CD4-positive, alpha-beta T cell treated with Interleukin-4 for 4 hours (primary cell): Measurements from ENCODE around the gene CLINT1.
"Not testable (repeated sequence)": the region's sequence is repeated elsewhere in the genome, so short reads cannot be mapped to it uniquely, and the experiment has no call there.

Experiments
- DNase-seq: peaks from one replicate; pipeline ENCODE4 v3.0.0-alpha.2; 2020

The CLINT1 gene

GRCh38 chr5:157860898-157861890 lies 2.2 kb upstream of the CLINT1 start:
- no peak for DNase-seq

GRCh38 chr5:157859227-157859575 lies 256 bp upstream of the CLINT1 start:
- DNase-seq, result no peak

DNA sequence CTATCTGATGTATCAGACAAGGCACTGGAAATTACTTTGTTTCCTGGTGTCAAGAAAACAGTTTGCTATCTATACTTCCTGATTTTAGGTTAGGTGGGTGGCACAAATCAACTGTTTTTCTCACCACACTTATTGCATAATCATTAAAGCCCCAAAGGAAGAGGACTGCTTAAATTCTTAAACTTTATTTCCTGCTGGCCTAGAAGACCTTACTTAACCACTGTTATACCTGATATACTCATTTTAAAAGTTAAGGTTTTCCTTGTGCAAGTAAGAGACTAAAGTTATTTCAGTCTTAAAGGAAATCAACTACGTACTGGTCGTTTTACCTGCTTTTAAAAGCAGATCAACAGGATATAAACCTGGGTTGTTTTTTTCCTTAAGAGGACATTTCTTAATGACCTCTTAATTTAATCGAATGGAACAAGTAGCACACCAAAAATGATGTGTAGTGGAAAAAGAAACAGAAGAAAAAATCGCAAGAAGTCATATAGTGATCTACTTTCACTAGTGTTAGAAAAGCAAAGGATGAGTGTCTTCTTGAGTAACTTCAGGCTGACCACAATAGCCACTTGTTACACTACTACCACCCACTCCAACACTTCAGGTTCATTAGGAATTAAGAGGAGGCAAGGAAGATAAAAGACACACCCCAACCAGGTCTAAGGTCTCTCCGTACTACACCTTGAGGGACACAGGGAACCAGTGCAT lies 974 bp downstream of the CLINT1 start:
- peak; percentile 34 for DNase-seq

GRCh38 chr5:157855404-157855994 lies 3.4 kb downstream of the CLINT1 start:
- DNase-seq, result peak; percentile 18

DNA sequence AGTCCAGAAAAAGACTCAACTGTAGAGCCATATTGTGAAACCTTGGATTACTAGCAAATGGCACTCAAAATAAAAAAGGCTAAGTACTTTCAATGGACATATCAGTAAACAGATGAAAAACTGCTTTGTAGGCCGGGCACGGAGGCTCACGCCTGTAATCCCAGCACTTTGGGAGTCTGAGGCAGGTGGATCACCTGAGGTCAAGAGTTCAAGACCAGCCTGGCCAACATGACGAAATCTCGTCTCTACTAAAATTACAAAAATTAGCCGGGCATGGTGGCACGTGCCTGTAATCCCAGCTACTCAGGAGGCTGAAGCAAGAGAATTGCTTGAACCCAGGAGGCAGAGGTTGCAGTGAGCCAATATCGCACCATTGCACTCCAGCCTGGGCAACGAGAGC lies 5.6 kb downstream of the CLINT1 start:
- not testable (repeated sequence) for DNase-seq

- no peak for DNase-seq
Observed at GRCh38 chr5:157845914-157846598, 12.9 kb downstream of the CLINT1 start.

DNA sequence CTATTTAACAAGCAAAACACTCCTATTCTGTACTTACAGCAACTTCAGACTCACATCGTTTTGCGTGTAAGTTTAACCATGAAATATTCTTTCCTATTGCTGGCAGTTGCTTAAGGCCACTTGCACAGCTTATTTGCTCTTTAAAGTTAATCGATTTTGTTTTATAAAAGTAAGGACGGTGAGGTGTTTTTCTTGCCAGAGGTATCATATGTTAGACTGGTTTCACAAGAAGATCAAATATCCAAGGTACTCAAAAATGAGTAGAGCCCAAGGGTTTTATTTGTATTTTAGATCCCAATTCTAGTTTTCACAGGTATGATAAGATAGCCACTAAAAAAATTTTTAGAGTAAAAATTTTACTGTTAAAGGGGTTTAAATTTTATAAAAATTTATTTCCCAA lies 16.2 kb downstream of the CLINT1 start:
- no peak for DNase-seq

DNA sequence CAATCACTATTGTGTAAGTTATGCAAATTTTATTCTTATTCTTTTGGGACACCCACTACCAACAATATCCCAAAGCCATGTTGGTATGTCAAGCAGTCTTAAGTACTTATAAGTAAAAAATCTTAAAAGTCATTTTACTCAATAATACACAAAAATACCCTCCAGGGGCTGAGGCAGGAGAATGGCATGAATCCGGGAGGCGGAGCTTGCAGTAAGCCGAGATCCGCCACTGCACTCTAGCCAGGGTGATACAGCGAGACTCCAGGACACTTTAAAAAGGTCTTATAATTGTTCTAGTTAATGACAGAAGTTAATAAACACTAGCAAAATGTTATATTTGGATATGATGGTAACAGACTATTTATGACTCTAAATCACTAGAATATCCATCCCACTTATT lies 16.8 kb downstream of the CLINT1 start:
- no peak for DNase-seq

DNA sequence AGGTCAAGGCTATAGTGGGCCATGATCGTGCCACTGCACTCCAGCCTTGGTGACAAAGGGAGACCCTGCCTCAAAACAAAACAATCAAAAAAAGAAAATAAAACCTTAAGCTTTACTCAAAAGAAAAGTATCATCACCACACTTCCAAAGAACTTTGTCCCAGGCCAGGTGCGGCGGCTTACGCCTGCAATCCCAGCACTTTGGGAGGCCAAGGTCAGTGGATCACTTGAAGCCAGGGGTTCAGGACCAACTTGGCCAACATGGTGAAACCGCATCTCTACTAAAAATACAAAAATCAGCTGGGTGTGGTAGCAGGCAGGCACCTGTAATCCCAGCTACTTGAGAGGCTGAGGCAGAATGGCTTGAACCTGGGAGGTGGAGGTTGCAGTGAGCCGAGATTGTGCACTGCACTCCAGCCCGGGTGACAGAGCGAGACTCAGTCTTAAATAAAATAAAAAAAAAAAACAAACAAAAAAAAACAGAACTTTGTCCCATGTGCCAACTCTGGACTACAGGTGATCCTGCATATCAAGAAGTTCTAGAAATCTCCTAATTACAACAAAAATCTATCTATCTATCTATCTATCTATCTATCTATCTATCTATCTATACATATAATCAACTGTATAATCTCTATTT lies 19.7 kb downstream of the CLINT1 start:
- no peak for DNase-seq

DNA sequence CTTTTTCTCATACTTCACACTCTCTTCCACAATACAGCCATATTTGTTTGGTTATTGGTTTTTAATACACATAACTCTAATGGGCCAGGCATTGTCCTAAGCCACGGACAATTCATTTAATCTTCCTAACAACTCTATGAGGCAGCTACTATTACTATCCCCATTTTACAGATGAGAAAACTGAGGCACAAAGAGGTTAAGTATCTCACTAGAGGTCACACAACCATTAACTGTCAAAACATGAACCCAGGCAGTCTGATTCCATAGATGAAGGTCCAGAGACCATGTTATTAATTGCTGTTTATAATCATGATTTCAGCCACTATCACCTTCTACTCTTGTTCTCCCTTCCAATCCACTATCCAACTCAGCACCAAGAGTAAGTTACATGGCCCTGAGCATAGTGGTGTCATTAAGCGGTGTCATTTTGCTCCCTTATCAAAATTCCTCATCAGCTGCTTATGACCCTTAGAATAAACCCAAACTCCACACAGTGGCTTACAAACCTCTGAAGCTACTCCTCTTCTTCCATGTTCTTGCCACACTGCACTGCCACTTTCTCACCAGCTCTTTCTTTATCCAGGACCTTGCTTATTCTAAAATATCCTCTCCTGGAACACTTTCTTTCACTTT lies 22.7 kb downstream of the CLINT1 start:
- no peak for DNase-seq

- DNase-seq, result no peak
Observed at GRCh38 chr5:157835041-157835440, 23.9 kb downstream of the CLINT1 start.

DNA sequence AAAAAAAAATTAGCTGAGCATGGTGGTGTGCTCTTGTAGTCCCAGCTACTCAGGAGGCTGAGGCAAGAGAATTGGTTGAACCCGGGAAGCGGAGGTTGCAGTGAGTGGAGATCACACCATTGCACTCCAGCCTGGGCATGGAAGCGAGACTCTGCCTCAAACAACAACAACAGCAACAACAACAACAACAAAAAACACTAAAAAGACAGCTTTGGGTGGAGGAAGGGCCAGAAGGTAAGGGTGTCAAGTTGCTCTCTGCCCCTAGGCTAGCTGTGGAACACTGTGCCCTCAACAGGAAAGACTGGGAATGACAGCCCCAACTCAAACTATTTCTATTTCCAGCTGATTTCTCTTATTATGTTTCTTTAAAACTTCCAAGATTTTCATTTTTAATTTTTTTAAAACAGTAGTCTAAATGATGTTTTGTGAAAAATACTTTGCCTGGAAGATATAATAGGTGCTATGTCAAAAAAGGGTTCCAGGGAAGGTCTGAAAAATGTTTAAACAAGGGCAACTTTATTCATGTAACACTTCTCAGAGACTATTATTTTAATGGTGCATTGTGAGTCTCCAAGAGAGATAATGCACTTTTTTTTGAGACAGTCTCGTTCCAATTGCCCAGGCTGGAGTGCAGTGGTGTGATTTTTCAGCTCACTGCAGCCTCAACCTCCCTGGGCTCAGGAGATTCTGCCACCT lies 29.9 kb downstream of the CLINT1 start:
- no peak for DNase-seq

- no peak for DNase-seq
Observed at GRCh38 chr5:157828105-157828943, 30.6 kb downstream of the CLINT1 start.

DNA sequence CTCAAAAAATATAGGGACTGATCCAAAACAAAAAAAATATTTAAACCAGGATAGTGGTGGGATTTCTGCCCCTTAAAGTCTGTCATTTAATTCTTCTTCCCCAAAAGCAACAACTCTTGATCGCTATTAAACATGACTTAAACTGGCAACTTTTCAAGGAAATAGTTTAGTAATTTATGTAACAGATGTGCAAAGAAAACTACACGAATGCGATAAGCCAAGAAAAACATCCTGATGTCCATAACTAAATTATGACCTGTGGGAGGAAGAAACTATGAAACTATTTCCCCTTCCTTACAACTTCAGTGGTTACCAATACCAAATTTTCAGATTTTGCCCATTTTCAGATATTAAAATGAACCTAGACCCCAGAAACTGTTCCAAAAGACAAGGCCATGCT lies 31.5 kb downstream of the CLINT1 start:
- DNase-seq, result no peak

GRCh38 chr5:157823655-157824054 lies 35.3 kb downstream of the CLINT1 start:
- no peak for DNase-seq

DNA sequence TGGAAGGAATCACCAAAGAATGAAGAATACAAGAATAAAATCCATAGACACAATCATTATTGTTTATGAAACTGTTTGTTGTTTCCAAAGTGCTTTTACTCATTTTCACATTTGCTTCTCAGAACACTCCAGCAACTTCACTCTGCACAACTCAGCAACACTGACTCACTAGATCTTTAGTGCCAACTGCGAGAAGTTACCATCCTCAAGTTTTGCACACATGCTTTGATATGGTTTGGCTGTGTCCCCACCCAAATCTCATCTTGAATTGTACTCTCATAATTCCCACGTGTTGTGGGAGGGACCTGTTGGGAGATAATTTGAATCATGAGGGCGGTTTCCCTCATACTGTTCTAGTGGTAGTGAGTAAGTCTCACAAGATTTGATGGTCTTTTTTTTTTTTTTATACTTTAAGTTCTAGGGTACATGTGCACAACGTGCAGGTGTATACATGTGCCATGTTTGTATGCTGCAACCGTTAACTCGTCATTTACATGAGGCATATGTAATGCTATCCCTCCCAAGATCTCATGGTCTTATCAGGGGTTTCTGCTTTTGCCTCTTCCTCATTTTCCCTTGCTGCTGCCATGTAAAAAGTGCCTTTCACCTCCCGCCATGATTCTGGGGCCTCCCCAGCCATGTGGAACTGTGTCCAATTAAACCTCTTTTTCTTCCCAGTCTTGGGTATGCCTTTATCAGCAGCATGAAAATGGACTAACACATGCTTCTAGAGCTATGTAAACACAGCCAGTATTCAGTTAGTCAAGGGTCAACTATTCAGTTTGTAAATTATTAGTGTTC lies 36.9 kb downstream of the CLINT1 start:
- peak; percentile 6 for DNase-seq

GRCh38 chr5:157821405-157821804 lies 37.5 kb downstream of the CLINT1 start:
- no peak for DNase-seq

DNA sequence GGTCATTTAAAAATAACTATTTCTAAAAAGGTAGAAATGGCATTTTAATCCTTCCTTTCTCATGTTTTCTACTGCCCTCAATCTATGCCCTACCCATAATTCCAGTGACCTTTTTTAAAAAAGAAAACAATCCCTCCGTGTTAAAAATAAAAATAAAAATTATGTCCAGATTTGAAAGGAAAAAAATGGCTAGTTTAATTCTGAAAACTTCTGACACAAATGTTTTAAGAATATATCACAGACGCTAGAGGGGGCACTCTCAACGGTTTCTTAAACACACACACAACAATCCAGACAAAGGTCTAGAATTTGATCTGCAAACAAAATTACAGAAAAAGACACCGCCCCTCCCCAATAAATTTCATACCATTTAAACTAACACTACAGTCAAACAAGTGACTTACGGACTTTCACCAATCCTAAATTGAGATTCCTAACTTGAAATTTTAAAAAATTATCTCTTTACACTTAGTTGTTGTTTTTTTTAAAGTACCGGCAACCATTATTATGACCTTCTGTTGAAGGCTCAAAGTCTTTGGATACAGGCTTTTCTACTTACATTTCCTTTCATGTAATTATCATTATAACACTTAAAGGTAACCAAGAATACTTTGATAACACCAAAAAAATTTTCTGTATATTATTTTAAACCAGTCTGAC lies 38.2 kb downstream of the CLINT1 start:
- DNase-seq, result peak; percentile 29

DNA sequence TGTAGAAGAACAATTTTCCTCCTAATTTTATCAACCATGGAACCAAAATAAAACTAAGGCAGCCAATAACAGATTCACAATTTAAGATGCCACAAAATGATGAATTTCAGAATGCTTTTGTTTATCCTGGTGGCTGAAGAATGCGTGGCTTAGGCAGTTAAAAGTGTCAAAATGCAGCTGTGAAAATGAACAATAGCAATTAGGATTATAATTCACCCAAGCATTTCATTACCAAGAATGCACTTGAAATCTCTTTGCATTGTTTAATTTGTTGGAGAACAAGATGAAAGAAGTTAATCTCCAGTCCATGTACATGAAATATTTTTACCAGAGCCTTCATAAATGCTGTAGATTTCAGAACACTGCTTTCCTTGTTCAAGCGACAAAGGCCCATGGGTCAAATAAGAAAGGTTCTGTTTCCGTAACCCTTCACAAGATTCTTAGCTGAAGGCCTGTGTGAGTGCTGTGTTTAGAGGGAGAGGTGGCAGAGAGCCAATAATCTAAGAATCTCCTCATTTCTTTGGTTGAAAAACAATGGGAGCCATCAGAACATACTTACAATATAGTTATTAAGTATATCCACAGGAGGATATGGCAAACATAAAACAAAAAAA lies 39.3 kb downstream of the CLINT1 start:
- no peak for DNase-seq
